ENCODE measurements around the gene DDX1. TPM values are rescaled to one million over a fixed set of nuclear protein-coding genes. Genes with fewer than 3 reads are reported as not detected.

The DDX1 gene
- total and polyA plus RNA-seq, 9 of the 15 experiments (the other 6 are each of a cell fraction or from before 2014, with no cell fraction given) = 116 to 277 (median 232) TPM

DNA sequence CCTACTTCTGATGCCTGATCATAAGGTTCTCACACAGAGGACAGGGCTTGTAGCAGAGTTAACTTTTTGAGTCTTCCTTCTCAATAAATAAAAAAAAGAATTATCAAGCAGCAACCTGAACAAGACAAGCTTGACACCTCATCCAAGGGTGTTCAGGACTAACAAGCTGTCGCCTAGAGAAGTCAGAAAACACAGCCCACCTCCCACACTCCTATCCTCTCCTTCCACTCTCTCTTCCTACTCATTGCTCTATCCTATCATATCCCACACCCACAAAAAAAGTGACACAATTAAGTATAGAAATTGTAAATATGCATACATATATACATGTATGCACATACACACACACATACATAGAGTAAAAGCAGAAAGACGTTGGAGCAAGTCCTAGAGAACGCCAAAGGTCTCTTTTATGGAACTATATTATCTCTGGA lies 35.9 kb upstream of the DDX1 start (continued):
- TF ChIP-seq, protein P1, sequence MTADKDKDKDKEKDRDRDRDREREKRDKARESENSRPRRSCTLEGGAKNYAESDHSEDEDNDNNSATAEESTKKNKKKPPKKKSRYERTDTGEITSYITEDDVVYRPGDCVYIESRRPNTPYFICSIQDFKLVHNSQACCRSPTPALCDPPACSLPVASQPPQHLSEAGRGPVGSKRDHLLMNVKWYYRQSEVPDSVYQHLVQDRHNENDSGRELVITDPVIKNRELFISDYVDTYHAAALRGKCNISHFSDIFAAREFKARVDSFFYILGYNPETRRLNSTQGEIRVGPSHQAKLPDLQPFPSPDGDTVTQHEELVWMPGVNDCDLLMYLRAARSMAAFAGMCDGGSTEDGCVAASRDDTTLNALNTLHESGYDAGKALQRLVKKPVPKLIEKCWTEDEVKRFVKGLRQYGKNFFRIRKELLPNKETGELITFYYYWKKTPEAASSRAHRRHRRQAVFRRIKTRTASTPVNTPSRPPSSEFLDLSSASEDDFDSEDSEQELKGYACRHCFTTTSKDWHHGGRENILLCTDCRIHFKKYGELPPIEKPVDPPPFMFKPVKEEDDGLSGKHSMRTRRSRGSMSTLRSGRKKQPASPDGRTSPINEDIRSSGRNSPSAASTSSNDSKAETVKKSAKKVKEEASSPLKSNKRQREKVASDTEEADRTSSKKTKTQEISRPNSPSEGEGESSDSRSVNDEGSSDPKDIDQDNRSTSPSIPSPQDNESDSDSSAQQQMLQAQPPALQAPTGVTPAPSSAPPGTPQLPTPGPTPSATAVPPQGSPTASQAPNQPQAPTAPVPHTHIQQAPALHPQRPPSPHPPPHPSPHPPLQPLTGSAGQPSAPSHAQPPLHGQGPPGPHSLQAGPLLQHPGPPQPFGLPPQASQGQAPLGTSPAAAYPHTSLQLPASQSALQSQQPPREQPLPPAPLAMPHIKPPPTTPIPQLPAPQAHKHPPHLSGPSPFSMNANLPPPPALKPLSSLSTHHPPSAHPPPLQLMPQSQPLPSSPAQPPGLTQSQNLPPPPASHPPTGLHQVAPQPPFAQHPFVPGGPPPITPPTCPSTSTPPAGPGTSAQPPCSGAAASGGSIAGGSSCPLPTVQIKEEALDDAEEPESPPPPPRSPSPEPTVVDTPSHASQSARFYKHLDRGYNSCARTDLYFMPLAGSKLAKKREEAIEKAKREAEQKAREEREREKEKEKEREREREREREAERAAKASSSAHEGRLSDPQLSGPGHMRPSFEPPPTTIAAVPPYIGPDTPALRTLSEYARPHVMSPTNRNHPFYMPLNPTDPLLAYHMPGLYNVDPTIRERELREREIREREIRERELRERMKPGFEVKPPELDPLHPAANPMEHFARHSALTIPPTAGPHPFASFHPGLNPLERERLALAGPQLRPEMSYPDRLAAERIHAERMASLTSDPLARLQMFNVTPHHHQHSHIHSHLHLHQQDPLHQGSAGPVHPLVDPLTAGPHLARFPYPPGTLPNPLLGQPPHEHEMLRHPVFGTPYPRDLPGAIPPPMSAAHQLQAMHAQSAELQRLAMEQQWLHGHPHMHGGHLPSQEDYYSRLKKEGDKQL (CRISPR knock-in tag; IDR thresholded peaks at IDR 0.05; ENCODE audit: borderline replicate concordance) = no peak
- TF ChIP-seq, protein P2, sequence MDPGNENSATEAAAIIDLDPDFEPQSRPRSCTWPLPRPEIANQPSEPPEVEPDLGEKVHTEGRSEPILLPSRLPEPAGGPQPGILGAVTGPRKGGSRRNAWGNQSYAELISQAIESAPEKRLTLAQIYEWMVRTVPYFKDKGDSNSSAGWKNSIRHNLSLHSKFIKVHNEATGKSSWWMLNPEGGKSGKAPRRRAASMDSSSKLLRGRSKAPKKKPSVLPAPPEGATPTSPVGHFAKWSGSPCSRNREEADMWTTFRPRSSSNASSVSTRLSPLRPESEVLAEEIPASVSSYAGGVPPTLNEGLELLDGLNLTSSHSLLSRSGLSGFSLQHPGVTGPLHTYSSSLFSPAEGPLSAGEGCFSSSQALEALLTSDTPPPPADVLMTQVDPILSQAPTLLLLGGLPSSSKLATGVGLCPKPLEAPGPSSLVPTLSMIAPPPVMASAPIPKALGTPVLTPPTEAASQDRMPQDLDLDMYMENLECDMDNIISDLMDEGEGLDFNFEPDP (CRISPR knock-in tag; IDR thresholded peaks at IDR 0.05) = no peak
- TF ChIP-seq IRF2 (CRISPR knock-in tag; IDR thresholded peaks at IDR 0.05) (no peak), FOXK1 (CRISPR knock-in tag; IDR thresholded peaks at IDR 0.05; ENCODE audit: borderline replicate concordance) (no peak), ZKSCAN3 (CRISPR knock-in tag; IDR thresholded peaks at IDR 0.05) (no peak), ELF4 (CRISPR knock-in tag; IDR thresholded peaks at IDR 0.05) (peak; percentile 49; the same call in 1 of the 2 replicates), ZNF212 (CRISPR knock-in tag; IDR thresholded peaks at IDR 0.05) (no peak), ZNF140 (CRISPR knock-in tag; IDR thresholded peaks at IDR 0.05) (no peak), MTA2 (IDR thresholded peaks at IDR 0.05; ENCODE audit: low read depth) (no peak), ASH1L (IDR thresholded peaks at IDR 0.05; ENCODE audit: borderline replicate concordance, low read depth, partially characterized antibody) (peak; percentile 61), ZSCAN32 (CRISPR knock-in tag; IDR thresholded peaks at IDR 0.05) (no peak), ZFP30 (CRISPR knock-in tag; IDR thresholded peaks at IDR 0.05; ENCODE audit: borderline replicate concordance) (no peak), JUN (IDR thresholded peaks at IDR 0.05; ENCODE audit: borderline replicate concordance, low read depth, low read length) (no peak), JUN (CRISPR knock-in tag; IDR thresholded peaks at IDR 0.05; ENCODE audit: borderline replicate concordance) (no peak), KAT2B (IDR thresholded peaks at IDR 0.05; ENCODE audit: low read depth, low read length) (no peak)
- TF ChIP-seq, protein P3, sequence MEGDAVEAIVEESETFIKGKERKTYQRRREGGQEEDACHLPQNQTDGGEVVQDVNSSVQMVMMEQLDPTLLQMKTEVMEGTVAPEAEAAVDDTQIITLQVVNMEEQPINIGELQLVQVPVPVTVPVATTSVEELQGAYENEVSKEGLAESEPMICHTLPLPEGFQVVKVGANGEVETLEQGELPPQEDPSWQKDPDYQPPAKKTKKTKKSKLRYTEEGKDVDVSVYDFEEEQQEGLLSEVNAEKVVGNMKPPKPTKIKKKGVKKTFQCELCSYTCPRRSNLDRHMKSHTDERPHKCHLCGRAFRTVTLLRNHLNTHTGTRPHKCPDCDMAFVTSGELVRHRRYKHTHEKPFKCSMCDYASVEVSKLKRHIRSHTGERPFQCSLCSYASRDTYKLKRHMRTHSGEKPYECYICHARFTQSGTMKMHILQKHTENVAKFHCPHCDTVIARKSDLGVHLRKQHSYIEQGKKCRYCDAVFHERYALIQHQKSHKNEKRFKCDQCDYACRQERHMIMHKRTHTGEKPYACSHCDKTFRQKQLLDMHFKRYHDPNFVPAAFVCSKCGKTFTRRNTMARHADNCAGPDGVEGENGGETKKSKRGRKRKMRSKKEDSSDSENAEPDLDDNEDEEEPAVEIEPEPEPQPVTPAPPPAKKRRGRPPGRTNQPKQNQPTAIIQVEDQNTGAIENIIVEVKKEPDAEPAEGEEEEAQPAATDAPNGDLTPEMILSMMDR (IDR thresholded peaks at IDR 0.05 in 2 of 3, conservative IDR thresholded peaks at IDR 0.05 in 1 of 3; ENCODE audit: insufficient read depth in 2 of 3, low read depth in 1 of 3, low read length in 3 of 3) = no peak
- TF ChIP-seq, protein P4, sequence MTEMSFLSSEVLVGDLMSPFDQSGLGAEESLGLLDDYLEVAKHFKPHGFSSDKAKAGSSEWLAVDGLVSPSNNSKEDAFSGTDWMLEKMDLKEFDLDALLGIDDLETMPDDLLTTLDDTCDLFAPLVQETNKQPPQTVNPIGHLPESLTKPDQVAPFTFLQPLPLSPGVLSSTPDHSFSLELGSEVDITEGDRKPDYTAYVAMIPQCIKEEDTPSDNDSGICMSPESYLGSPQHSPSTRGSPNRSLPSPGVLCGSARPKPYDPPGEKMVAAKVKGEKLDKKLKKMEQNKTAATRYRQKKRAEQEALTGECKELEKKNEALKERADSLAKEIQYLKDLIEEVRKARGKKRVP (CRISPR knock-in tag; IDR thresholded peaks at IDR 0.05) = no peak

Data from K562 (cell line).